Activated naive CD4-positive, alpha-beta T cell treated with anti-CD3 and anti-CD28 coated beads, Interleukin-2, amount 10 ng/mL, durations not matched to agents 7 days and 5 days (primary cell): ENCODE data around the gene ENTREP3.
A peak's percentile ranks its signal among the peaks of the same experiment; 100 is the strongest.
"Not testable (repeated sequence)": the region's sequence is repeated elsewhere in the genome, so short reads cannot be mapped to it uniquely, and the experiment has no call there.

Experiments used
- CTCF ChIA-PET: fragments of 350-600 bp; sonication (Branson Sonifier 250); formaldehyde crosslinking; loops from one replicate; lab custom pipeline; 2021; ENCODE audit warnings: antibody characterized with exemption; lab: Charles Lee
- DNase-seq: peaks from one replicate; pipeline ENCODE4 v3.0.0-alpha.2; 2020
- H3K27ac Mint-ChIP-seq: one replicate; pipeline ENCODE4 v1.8.0; 2021; ENCODE audit warnings: mild to moderate bottlenecking, moderate library complexity, mixed read lengths
- H3K27me3 Mint-ChIP-seq: one replicate; pipeline ENCODE4 v1.8.0; 2021; ENCODE audit warnings: mild to moderate bottlenecking, mixed read lengths
- H3K36me3 Mint-ChIP-seq: one replicate; pipeline ENCODE4 v1.8.0; 2021; ENCODE audit warnings: mixed read lengths
- H3K4me1 Mint-ChIP-seq: one replicate; pipeline ENCODE4 v1.8.0; 2021; ENCODE audit warnings: mixed read lengths
- H3K4me3 Mint-ChIP-seq: one replicate; pipeline ENCODE4 v1.8.0; 2021; ENCODE audit warnings: mild to moderate bottlenecking, moderate library complexity, mixed read lengths
- H3K9me3 Mint-ChIP-seq: one replicate; pipeline ENCODE4 v1.8.0; 2021; ENCODE audit warnings: mixed read lengths

The ENTREP3 gene

DNA sequence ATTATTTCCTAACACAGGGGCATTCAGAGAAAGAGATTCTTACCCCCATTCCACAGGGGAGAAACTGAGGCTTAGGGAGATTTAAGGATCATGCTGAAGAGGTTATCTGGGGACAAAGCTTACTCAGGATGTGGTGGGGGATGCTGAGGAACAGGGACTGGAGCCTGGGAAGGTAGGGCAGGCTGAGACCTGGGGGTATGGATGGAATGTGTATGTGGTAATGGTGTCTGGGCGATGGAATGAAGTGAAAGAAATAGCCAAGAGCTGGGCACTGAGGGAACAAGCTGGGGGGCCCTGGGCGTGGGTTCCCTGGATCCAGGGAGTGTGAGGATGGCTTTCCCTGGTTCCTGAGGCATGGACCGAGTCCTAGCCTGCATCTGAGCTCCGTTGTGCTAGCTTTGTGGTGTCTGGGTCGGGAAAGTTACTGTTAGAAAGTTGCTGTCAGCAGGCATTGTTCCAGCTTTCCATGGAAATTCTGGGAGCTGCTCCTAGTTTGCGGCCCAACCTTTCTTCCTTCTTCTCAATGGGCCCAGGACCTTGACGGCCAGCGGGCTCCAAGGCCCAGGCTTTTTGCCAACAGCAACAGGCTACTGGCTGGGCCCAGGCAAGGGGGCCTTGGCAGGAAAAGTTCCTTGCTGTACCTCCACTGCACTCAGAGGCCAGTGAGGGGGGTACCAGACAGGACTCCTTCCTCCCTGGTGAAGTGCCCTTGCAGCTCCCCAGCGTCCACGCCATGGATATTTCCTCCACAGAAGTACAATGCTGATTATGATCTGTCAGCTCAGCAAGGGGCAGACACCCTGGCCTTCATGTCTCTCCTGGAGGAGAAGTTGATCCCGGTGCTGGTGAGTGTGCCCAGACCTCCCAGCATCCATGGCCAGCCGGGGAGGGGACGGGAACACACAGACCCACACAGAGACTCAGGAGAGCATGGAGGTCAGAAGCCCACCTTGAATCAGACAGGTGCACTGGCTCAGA, 23.0 kb downstream of the ENTREP3 start:
- H3K4me3 Mint-ChIP-seq, H3K27ac Mint-ChIP-seq, H3K9me3 Mint-ChIP-seq, DNase-seq, H3K27me3 Mint-ChIP-seq: not testable (repeated sequence)
- CTCF ChIA-PET, result interaction anchor here (0.6 kb wide), 1 partner anchor 1397 kb away, joined by 4 read pairs; no protein-coding TSS in a partner anchor
- Mint-ChIP-seq H3K36me3 (peaks cover 22% of the 10 kb centered on the region), H3K4me1 (peaks cover 27% of the 10 kb centered on the region)

DNA sequence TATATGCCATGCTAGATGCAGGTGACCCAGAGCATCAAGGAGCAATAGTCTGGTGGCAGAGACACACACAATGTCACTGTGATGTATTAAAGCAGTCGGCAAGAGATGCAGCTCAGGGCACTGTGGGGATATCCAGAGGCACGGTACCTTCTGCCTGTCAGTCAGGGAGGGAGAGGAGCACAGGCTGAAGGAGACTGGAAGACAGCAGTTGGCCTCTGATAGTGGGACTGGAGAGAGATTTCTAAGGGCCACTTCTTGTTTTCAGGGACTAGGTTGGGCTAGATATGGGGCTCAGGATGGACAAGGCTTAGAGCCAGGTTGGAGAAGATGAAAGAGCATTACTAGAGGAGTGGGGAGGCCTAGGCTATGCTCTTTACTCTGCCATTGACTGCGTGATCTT, 24.0 kb downstream of the ENTREP3 start:
- DNase-seq, H3K9me3 Mint-ChIP-seq, H3K27ac Mint-ChIP-seq, H3K4me3 Mint-ChIP-seq, CTCF ChIA-PET, H3K27me3 Mint-ChIP-seq: not testable (repeated sequence)
- Mint-ChIP-seq H3K4me1 (peaks cover 28% of the 10 kb centered on the region), H3K36me3 (peaks cover 17% of the 10 kb centered on the region)

GRCh38 chr1:155228096-155228427, 27.2 kb downstream of the ENTREP3 start:
- Mint-ChIP-seq H3K4me1 (peaks cover 37% of the 10 kb centered on the region), H3K36me3 (peaks cover 17% of the 10 kb centered on the region), H3K4me3 (peak overlapping the region; percentile 88), H3K9me3 (no peaks in the 10 kb centered on the region), H3K27me3 (peaks cover 4% of the 10 kb centered on the region), H3K27ac (peak overlapping the region; percentile 90)
- CTCF ChIA-PET, result interaction anchor here (1.1 to 6.9 kb wide), 5 partner anchors 16 to 54 kb away, joined by 4 to 69 read pairs (median 15); partner anchors contain the start of genes KRTCAP2, MTX1, THBS3 and TRIM46
- no peak for DNase-seq

DNA sequence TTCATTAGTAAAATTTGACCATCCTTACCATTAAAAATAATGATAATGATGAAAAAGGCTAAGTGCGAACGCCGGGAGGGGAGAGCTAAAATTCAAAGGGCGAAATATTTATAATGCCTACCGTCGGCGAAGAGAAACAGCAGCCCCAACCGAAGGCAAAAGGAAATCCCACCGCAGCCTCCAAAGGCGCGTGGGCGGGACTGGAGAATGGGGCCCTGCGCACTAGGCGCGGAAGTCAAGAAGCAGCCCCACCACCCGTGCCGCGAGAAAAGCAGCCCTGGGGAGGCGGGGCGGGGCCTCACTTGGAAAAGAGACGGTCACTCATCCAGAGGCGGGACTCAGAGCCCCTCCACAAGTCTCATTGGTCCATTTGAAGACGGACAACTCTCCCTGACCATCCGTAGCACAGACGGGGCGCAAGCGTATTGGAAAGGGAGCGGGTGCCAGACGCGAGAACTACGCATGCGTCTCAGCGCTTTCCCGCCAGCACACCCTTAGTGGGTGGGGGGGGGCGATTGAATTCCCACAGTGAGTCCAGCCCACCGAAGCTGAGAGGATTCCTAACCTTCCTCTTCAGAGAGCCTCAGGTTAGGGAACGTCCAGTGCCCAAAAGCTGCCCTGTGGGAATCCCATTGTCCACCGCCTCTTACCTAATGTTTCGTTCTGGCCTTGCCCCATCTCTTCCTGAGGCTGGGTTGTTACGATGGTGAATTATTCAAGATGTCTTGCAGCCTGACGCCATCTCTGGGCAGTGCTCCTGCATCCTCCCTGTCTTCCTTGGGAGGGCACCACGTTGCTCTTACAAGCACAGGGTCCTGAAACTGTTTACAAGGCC, 27.8 kb downstream of the ENTREP3 start:
- peaks cover 4% of the 10 kb centered on the region for H3K27me3 Mint-ChIP-seq
- H3K27ac Mint-ChIP-seq, result peak overlapping the region; percentile 90
- H3K4me3 Mint-ChIP-seq, result peak overlapping the region; percentile 88
- H3K4me1 Mint-ChIP-seq, result peaks cover 38% of the 10 kb centered on the region
- CTCF ChIA-PET, result interaction anchor here (0.7 to 6.9 kb wide), 10 partner anchors 14 to 138 kb away, joined by 3 to 69 read pairs (median 6); partner anchors contain the start of genes KRTCAP2, MTX1, THBS3 and TRIM46
- DNase-seq, result peak; percentile 100
- no peaks in the 10 kb centered on the region for H3K9me3 Mint-ChIP-seq
- H3K36me3 Mint-ChIP-seq, result peaks cover 17% of the 10 kb centered on the region

DNA sequence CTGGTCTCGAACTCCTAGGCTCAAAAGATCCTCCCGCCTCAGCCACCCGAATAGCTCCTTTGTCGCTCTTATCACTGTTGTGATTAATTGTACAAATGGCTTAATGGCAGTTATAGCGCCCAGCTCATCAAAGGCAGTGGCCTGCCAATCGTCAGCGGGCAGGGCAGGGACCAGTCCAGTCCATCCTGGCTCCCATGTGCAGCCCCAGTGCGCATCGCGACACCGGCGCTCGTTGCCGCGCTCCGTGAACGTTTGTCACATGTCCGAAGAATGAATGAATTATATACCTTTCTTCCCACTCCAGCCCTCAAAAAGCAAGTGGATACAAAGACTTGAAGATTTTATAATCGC, 28.4 kb downstream of the ENTREP3 start:
- CTCF ChIA-PET, result interaction anchor here (0.7 to 6.9 kb wide), 9 partner anchors 15 to 137 kb away, joined by 3 to 69 read pairs (median 7); partner anchors contain the start of genes KRTCAP2, MTX1, THBS3 and TRIM46
- H3K9me3 Mint-ChIP-seq, result no peaks in the 10 kb centered on the region
- H3K4me1 Mint-ChIP-seq, result peaks cover 40% of the 10 kb centered on the region
- no peak for DNase-seq
- peak overlapping the region; percentile 90 for H3K27ac Mint-ChIP-seq
- H3K36me3 Mint-ChIP-seq, result peaks cover 17% of the 10 kb centered on the region
- peaks cover 4% of the 10 kb centered on the region for H3K27me3 Mint-ChIP-seq
- peak overlapping the region; percentile 88 for H3K4me3 Mint-ChIP-seq

DNA sequence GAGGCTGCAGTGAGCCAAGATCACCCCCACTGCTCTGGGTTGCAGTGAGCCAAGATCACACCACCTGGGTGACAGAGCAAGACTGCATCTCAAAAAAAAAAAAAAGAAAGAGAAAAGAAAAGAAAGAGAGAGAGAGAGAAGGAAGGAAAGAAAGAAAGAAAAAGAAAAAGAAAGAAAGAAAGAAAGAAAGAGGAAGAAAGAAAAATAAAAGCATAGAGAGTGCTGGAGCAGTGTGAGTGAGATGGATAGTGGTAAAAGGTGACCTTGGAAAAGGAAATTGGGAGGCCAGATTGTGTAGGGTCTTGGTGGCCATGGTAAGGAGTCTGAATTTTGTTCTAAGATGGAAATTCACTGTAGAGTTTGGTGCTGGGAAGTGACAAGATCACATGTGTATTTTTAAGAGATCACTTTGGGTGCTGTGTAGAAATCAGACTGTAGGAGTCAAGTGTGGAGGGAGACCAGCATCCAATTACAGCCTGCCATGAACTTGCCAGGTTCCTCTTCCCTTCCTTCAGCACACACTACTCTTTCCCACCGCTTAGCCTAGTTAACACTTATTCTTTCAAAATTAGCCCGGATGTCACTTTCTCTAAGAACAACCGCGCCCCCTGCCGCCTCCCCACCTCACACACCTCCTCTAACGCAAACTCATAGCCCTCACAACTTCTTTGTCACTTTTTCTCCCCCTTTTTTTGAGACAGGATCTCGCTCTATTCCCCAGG, 28.9 kb downstream of the ENTREP3 start:
- CTCF ChIA-PET, result interaction anchor here (0.7 to 6.9 kb wide), 9 partner anchors 15 to 136 kb away, joined by 3 to 69 read pairs (median 7); partner anchors contain the start of genes KRTCAP2, MTX1, THBS3 and TRIM46
- Mint-ChIP-seq H3K27ac (peak overlapping the region; percentile 90), H3K9me3 (no peaks in the 10 kb centered on the region), H3K4me1 (peaks cover 40% of the 10 kb centered on the region), H3K4me3 (peak overlapping the region; percentile 88), H3K36me3 (peaks cover 17% of the 10 kb centered on the region), H3K27me3 (peaks cover 4% of the 10 kb centered on the region)
- peak; percentile 92 for DNase-seq

- DNase-seq, H3K27me3 Mint-ChIP-seq, H3K9me3 Mint-ChIP-seq: not testable (repeated sequence)
- CTCF ChIA-PET, result interaction anchor here (2.0 to 6.9 kb wide), 3 partner anchors 19 to 51 kb away, joined by 5 to 69 read pairs (median 52); partner anchors contain the start of genes KRTCAP2, MTX1, THBS3 and TRIM46
- H3K36me3 Mint-ChIP-seq, result peaks cover 17% of the 10 kb centered on the region
- H3K4me3 Mint-ChIP-seq, result peak overlapping the region; percentile 88
- peaks cover 48% of the 10 kb centered on the region for H3K4me1 Mint-ChIP-seq
- peak overlapping the region; percentile 60 for H3K27ac Mint-ChIP-seq
Observed at GRCh38 chr1:155225404-155225759, 29.9 kb downstream of the ENTREP3 start.

GRCh38 chr1:155223047-155223446, 32.2 kb downstream of the ENTREP3 start:
- no peak overlapping the region for H3K4me3 Mint-ChIP-seq
- H3K27ac Mint-ChIP-seq, result no peak overlapping the region
- peaks cover 60% of the 10 kb centered on the region for H3K4me1 Mint-ChIP-seq

GRCh38 chr1:155220211-155220965, 34.9 kb downstream of the ENTREP3 start:
- Mint-ChIP-seq H3K4me1 (peaks cover 46% of the 10 kb centered on the region), H3K36me3 (peaks cover 21% of the 10 kb centered on the region), H3K27ac (peak overlapping the region; percentile 81)
- H3K4me3 Mint-ChIP-seq, DNase-seq, H3K9me3 Mint-ChIP-seq, H3K27me3 Mint-ChIP-seq: not testable (repeated sequence)
- CTCF ChIA-PET, result interaction anchor here (2.7 kb wide), 1 partner anchor 14 kb away, joined by 8 read pairs; no protein-coding TSS in a partner anchor

More at GRCh38 chr1:155223047-155223446, 32.2 kb downstream of the ENTREP3 start:
- CTCF ChIA-PET, result interaction anchor here (1.4 to 6.9 kb wide), 3 partner anchors 17 to 49 kb away, joined by 3 to 69 read pairs (median 52); partner anchors contain the start of genes KRTCAP2, MTX1, THBS3 and TRIM46
- no peaks in the 10 kb centered on the region for H3K9me3 Mint-ChIP-seq
- peaks cover 19% of the 10 kb centered on the region for H3K36me3 Mint-ChIP-seq
- H3K27me3 Mint-ChIP-seq, result no peaks in the 10 kb centered on the region
- DNase-seq, result no peak

DNA sequence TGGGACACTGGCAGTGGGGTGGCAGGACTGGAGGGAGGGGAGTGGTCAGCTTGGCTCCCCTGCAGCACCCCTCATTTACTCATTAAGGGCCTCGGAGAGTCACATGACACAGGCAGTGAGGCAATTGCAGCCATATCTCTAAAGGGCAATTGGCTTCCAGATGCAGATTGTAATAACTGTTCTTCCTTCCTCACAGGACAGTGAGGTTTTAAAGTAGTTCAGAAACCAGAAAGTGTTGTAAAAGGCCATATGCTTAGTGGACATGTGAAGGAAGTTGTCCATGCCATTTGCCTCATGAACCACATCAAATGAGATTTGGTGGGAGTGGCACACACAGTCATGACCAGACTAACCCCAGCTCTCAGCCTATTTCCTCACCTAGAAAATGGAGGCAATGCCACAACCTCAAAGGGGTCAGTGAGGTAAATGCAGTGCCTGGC, 35.7 kb downstream of the ENTREP3 start:
- Mint-ChIP-seq H3K9me3 (no peaks in the 10 kb centered on the region), H3K4me1 (peaks cover 47% of the 10 kb centered on the region), H3K36me3 (peaks cover 24% of the 10 kb centered on the region), H3K27me3 (no peaks in the 10 kb centered on the region), H3K4me3 (no peak overlapping the region), H3K27ac (peak overlapping the region; percentile 81)
- DNase-seq, result peak; percentile 36
- CTCF ChIA-PET, result interaction anchor here (0.6 to 2.7 kb wide), 2 partner anchors 13 to 45 kb away, joined by 4 to 8 read pairs; no protein-coding TSS in a partner anchor

DNA sequence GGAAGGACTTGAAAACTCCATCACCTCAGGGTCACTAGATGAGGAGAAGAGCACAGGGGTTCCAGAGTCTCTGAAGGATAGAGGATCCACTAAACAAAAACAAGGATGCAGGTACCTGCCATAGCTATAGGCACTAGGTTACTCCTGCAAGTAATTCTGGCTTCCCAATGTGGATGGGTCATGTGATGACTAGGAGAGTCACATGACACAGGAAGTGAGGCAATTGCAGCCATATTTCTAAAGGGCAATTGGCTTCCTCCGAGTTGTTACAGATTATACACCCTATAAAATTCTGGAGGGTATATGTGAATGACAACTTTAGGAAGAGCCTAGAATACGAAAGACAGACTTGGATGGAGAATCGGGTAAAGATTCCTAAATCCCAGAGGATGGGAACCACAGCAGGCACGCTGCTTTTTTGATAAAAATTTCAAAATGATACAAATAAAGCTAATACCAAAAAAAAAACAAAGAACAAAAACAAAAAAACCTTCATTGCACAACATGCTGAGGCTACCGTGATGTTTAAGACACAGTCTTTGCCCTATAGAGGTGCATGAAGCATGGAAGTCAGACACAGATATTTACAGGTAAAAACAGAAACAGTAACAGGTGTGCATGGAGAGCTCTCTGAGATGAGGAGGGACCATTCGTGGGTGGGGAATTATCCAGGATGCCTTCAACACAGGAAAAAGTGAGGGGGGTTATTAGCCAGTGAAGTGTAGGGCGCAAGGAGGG, 36.3 kb downstream of the ENTREP3 start:
- peak overlapping the region; percentile 81 for H3K27ac Mint-ChIP-seq
- H3K4me1 Mint-ChIP-seq, result peaks cover 44% of the 10 kb centered on the region
- CTCF ChIA-PET, result interaction anchor here (0.6 to 2.7 kb wide), 2 partner anchors 13 to 44 kb away, joined by 4 to 8 read pairs; no protein-coding TSS in a partner anchor
- H3K4me3 Mint-ChIP-seq, result no peak overlapping the region
- no peaks in the 10 kb centered on the region for H3K27me3 Mint-ChIP-seq
- H3K36me3 Mint-ChIP-seq, result peaks cover 20% of the 10 kb centered on the region
- H3K9me3 Mint-ChIP-seq, result no peaks in the 10 kb centered on the region
- DNase-seq, result peak; percentile 49

- peaks cover 22% of the 10 kb centered on the region for H3K36me3 Mint-ChIP-seq
- H3K9me3 Mint-ChIP-seq, H3K27me3 Mint-ChIP-seq, DNase-seq, H3K4me3 Mint-ChIP-seq, CTCF ChIA-PET: not testable (repeated sequence)
- H3K27ac Mint-ChIP-seq, result peak overlapping the region; percentile 81
- peaks cover 34% of the 10 kb centered on the region for H3K4me1 Mint-ChIP-seq
Observed at GRCh38 chr1:155214702-155215101, 40.6 kb downstream of the ENTREP3 start.
